ENCODE measurements around the gene IFITM1.
A peak's percentile ranks its signal among the peaks of the same experiment; 100 is the strongest.
"Not testable (repeated sequence)": the region's sequence is repeated elsewhere in the genome, so short reads cannot be mapped to it uniquely, and the experiment has no call there.

Gene IFITM1

GRCh38 chr11:306645-307371 lies 7.0 kb upstream of the IFITM1 start:
- Histone ChIP-seq H3K4me3 (ENCODE audit: low read depth in 1 of 2, low read length in 2 of 2) (no peak overlapping the region), H3K27ac (ENCODE audit: low read length) (peak overlapping the region; percentile 36; the same call in 1 of the 2 replicates), H3K79me2 (ENCODE audit: insufficient read depth, low read length) (peaks cover 6% of the 10 kb centered on the region), H3K9ac (ENCODE audit: low read depth, low read length) (0 out of 2 replicates have a peak overlapping the region, but pooled peaks have one; percentile 21), H3K27me3 (ENCODE audit: insufficient read depth, low read length, poor library complexity) (no peaks in the 10 kb centered on the region), H3K4me2 (ENCODE audit: insufficient read depth, low read length) (no peak overlapping the region), H3K4me1 (ENCODE audit: insufficient read depth, low read length) (peaks cover 28% of the 10 kb centered on the region), H2AFZ (ENCODE audit: low read depth, low read length) (no peak overlapping the region), H3K9me3 (ENCODE audit: insufficient read depth, low read length, severe bottlenecking) (no peaks in the 10 kb centered on the region), H4K20me1 (ENCODE audit: insufficient read depth, low read length) (no peaks in the 10 kb centered on the region), H3K36me3 (ENCODE audit: insufficient read depth, low read length) (no peaks in the 10 kb centered on the region)
- DNase-seq (no peak), ATAC-seq (ENCODE audit: insufficient read depth, low read depth) (no peak)
- TF ChIP-seq, protein P1, sequence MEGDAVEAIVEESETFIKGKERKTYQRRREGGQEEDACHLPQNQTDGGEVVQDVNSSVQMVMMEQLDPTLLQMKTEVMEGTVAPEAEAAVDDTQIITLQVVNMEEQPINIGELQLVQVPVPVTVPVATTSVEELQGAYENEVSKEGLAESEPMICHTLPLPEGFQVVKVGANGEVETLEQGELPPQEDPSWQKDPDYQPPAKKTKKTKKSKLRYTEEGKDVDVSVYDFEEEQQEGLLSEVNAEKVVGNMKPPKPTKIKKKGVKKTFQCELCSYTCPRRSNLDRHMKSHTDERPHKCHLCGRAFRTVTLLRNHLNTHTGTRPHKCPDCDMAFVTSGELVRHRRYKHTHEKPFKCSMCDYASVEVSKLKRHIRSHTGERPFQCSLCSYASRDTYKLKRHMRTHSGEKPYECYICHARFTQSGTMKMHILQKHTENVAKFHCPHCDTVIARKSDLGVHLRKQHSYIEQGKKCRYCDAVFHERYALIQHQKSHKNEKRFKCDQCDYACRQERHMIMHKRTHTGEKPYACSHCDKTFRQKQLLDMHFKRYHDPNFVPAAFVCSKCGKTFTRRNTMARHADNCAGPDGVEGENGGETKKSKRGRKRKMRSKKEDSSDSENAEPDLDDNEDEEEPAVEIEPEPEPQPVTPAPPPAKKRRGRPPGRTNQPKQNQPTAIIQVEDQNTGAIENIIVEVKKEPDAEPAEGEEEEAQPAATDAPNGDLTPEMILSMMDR (IDR thresholded peaks at IDR 0.05; ENCODE audit: borderline replicate concordance, extremely low read depth, low read length, poor library complexity, severe bottlenecking) = no peak
- no peak for TF ChIP-seq EZH2 (IDR thresholded peaks at IDR 0.05; ENCODE audit: borderline replicate concordance, low read depth, low read length, severe bottlenecking)

GRCh38 chr11:307766-308708 lies 5.8 kb upstream of the IFITM1 start, which contains the start of gene IFITM2:
IFITM2 (plus strand) TSS chr11:307816; CDS start chr11:308193, 377 bp downstream.
- H3K4me1 ChIP-seq (ENCODE audit: insufficient read depth, low read length) = peaks cover 40% of the 10 kb centered on the region
- not testable (repeated sequence) for H3K9me3 ChIP-seq (ENCODE audit: insufficient read depth, low read length, severe bottlenecking); H2AFZ ChIP-seq (ENCODE audit: low read depth, low read length); H3K36me3 ChIP-seq (ENCODE audit: insufficient read depth, low read length); H3K79me2 ChIP-seq (ENCODE audit: insufficient read depth, low read length); H3K27me3 ChIP-seq (ENCODE audit: insufficient read depth, low read length, poor library complexity); H4K20me1 ChIP-seq (ENCODE audit: insufficient read depth, low read length)
- DNase-seq (peak; percentile 72), ATAC-seq (ENCODE audit: insufficient read depth, low read depth) (peak; percentile 43)
- peak within 1 kb of the TSS; percentile 51 for H3K9ac ChIP-seq (ENCODE audit: low read depth, low read length)
- H3K4me2 ChIP-seq (ENCODE audit: insufficient read depth, low read length) = peak within 1 kb of the TSS; percentile 47
- peak within 1 kb of the TSS; percentile 72 for H3K27ac ChIP-seq (ENCODE audit: low read length)
- H3K4me3 ChIP-seq (ENCODE audit: low read depth in 1 of 2, low read length in 2 of 2) = peak within 1 kb of the TSS; percentile 13 to 55; a peak in 3 of 4 replicates

- H2AFZ ChIP-seq (ENCODE audit: low read depth, low read length); H3K36me3 ChIP-seq (ENCODE audit: insufficient read depth, low read length); H4K20me1 ChIP-seq (ENCODE audit: insufficient read depth, low read length); H3K27me3 ChIP-seq (ENCODE audit: insufficient read depth, low read length, poor library complexity); H3K9me3 ChIP-seq (ENCODE audit: insufficient read depth, low read length, severe bottlenecking): not testable (repeated sequence)
- H3K79me2 ChIP-seq (ENCODE audit: insufficient read depth, low read length) = peaks cover 15% of the 10 kb centered on the region
- DNase-seq (peak; percentile 45), ATAC-seq (ENCODE audit: insufficient read depth, low read depth) (peak; percentile 31)
- H3K4me2 ChIP-seq (ENCODE audit: insufficient read depth, low read length) = peak overlapping the region; percentile 64
- H3K27ac ChIP-seq (ENCODE audit: low read length) = 0 out of 2 replicates have a peak overlapping the region, but pooled peaks have one; percentile 39
- H3K4me1 ChIP-seq (ENCODE audit: insufficient read depth, low read length) = peaks cover 47% of the 10 kb centered on the region
- peak overlapping the region in 1 of 2 experiments; percentile 55; a peak in 3 of 4 replicates for H3K4me3 ChIP-seq (ENCODE audit: low read depth in 1 of 2, low read length in 2 of 2)
- peak overlapping the region; percentile 51 for H3K9ac ChIP-seq (ENCODE audit: low read depth, low read length)
Observed at GRCh38 chr11:308740-309665, 4.8 kb upstream of the IFITM1 start.

GRCh38 chr11:309979-310572 lies 3.8 kb upstream of the IFITM1 start:
- DNase-seq; H2AFZ ChIP-seq (ENCODE audit: low read depth, low read length); H4K20me1 ChIP-seq (ENCODE audit: insufficient read depth, low read length); H3K27me3 ChIP-seq (ENCODE audit: insufficient read depth, low read length, poor library complexity); ATAC-seq (ENCODE audit: insufficient read depth, low read depth); H3K9me3 ChIP-seq (ENCODE audit: insufficient read depth, low read length, severe bottlenecking); H3K36me3 ChIP-seq (ENCODE audit: insufficient read depth, low read length): not testable (repeated sequence)
- Histone ChIP-seq H3K9ac (ENCODE audit: low read depth, low read length) (peak overlapping the region; percentile 50), H3K27ac (ENCODE audit: low read length) (peak overlapping the region; percentile 39), H3K4me2 (ENCODE audit: insufficient read depth, low read length) (peak overlapping the region; percentile 64), H3K4me1 (ENCODE audit: insufficient read depth, low read length) (peaks cover 50% of the 10 kb centered on the region), H3K4me3 (ENCODE audit: low read depth in 1 of 2, low read length in 2 of 2) (peak overlapping the region in 1 of 2 experiments; percentile 52; a peak in 2 of 4 replicates), H3K79me2 (ENCODE audit: insufficient read depth, low read length) (peaks cover 26% of the 10 kb centered on the region)

DNA sequence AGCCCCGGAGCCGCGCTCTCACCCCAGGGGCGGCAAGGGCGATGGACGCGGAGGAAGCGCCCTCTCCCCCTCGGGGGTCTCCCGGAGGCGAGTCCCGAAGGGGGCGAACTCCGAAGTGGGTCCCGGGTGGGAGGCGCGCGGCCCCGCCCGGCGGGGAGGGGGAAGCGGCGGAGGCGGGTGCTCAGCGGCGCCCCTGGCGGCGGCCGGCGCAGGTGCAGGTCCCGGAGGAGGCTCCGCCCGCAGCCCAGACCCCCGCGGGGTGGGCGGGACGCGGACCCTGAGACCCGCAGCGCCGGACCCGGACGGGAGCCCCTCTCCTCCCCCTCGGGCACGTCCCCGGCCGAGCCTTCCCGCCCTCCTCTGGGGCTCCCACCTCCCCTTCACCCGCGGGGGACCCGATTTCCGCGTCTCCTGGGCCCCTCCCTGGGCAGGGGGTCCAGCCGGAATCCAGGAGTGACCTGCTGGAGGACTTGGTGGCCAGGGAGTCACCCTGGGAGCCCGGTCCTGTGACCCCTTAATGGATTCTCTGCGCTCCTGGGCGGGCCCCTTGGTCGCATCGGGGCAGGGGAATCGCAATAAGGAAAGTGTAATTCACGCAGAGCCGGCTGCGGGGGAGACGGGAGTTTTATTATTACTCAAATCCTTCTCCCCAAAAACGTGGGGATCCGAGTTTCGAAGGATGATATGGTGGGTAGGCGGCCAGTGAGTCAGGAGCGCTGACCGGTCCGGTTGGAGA lies 2.7 kb upstream of the IFITM1 start:
- H2AFZ ChIP-seq (ENCODE audit: low read depth, low read length); DNase-seq; H3K4me3 ChIP-seq (ENCODE audit: low read depth in 1 of 2, low read length in 2 of 2); H3K27me3 ChIP-seq (ENCODE audit: insufficient read depth, low read length, poor library complexity); H3K9me3 ChIP-seq (ENCODE audit: insufficient read depth, low read length, severe bottlenecking): not testable (repeated sequence)
- peaks cover 20% of the 10 kb centered on the region for H3K36me3 ChIP-seq (ENCODE audit: insufficient read depth, low read length)
- peak overlapping the region; percentile 72; the same call in 1 of the 2 replicates for H3K9ac ChIP-seq (ENCODE audit: low read depth, low read length)
- H4K20me1 ChIP-seq (ENCODE audit: insufficient read depth, low read length) = peaks cover 14% of the 10 kb centered on the region
- H3K4me2 ChIP-seq (ENCODE audit: insufficient read depth, low read length) = peak overlapping the region; percentile 39
- H3K4me1 ChIP-seq (ENCODE audit: insufficient read depth, low read length) = peaks cover 56% of the 10 kb centered on the region
- peak; percentile 18 for ATAC-seq (ENCODE audit: insufficient read depth, low read depth)
- peak overlapping the region; percentile 83 for H3K27ac ChIP-seq (ENCODE audit: low read length)
- peaks cover 37% of the 10 kb centered on the region for H3K79me2 ChIP-seq (ENCODE audit: insufficient read depth, low read length)

Data from DND-41 (cell line).